ENCODE measurements around the gene GTF2E1.

GRCh38 chr3:120798346-120798745, 55.8 kb downstream of the GTF2E1 start:
- TF ChIP-seq JUN (IDR thresholded peaks at IDR 0.05), result no peak
- TF ChIP-seq ATOH8 (CRISPR knock-in tag; IDR thresholded peaks at IDR 0.05; ENCODE audit: low read depth), result no peak
- no peak for TF ChIP-seq MAX (IDR thresholded peaks at IDR 0.05)
- no peak for TF ChIP-seq CTCF (IDR thresholded peaks at IDR 0.05)
- TF ChIP-seq EP300 (IDR thresholded peaks at IDR 0.05), result no peak
- no peak for TF ChIP-seq POLR2A (IDR thresholded peaks at IDR 0.05; ENCODE audit: low read length)
- no peak for TF ChIP-seq GATA3 (IDR thresholded peaks at IDR 0.05; ENCODE audit: borderline replicate concordance)
- no peak for TF ChIP-seq CEBPB (IDR thresholded peaks at IDR 0.05)
- no peak for TF ChIP-seq POLR2AphosphoS2 (conservative IDR thresholded peaks at IDR 0.05; ENCODE audit: low read length)
- TF ChIP-seq, protein P1, sequence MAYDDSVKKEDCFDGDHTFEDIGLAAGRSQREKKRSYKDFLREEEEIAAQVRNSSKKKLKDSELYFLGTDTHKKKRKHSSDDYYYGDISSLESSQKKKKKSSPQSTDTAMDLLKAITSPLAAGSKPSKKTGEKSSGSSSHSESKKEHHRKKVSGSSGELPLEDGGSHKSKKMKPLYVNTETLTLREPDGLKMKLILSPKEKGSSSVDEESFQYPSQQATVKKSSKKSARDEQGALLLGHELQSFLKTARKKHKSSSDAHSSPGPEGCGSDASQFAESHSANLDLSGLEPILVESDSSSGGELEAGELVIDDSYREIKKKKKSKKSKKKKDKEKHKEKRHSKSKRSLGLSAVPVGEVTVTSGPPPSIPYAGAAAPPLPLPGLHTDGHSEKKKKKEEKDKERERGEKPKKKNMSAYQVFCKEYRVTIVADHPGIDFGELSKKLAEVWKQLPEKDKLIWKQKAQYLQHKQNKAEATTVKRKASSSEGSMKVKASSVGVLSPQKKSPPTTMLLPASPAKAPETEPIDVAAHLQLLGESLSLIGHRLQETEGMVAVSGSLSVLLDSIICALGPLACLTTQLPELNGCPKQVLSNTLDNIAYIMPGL (CRISPR knock-in tag; IDR thresholded peaks at IDR 0.05; ENCODE audit: borderline replicate concordance), result no peak
- TF ChIP-seq PHF8 (IDR thresholded peaks at IDR 0.05; ENCODE audit: borderline replicate concordance, low read depth), result no peak

All from A549 (cell line).